ENCODE measurements around the gene DDX31.

Gene DDX31

GRCh38 chr9:132683873-132684272 is 14.1 kb upstream of the DDX31 start:
- Histone ChIP-seq H3K4me3 (replicated peaks; ENCODE audit: insufficient read depth, low read length) (no peak overlapping the region), H3K27ac (replicated peaks) (no peak overlapping the region), H3K27me3 (ENCODE audit: insufficient read depth, poor library complexity, severe bottlenecking) (no peaks in the 10 kb centered on the region)
- TF ChIP-seq, protein P1, sequence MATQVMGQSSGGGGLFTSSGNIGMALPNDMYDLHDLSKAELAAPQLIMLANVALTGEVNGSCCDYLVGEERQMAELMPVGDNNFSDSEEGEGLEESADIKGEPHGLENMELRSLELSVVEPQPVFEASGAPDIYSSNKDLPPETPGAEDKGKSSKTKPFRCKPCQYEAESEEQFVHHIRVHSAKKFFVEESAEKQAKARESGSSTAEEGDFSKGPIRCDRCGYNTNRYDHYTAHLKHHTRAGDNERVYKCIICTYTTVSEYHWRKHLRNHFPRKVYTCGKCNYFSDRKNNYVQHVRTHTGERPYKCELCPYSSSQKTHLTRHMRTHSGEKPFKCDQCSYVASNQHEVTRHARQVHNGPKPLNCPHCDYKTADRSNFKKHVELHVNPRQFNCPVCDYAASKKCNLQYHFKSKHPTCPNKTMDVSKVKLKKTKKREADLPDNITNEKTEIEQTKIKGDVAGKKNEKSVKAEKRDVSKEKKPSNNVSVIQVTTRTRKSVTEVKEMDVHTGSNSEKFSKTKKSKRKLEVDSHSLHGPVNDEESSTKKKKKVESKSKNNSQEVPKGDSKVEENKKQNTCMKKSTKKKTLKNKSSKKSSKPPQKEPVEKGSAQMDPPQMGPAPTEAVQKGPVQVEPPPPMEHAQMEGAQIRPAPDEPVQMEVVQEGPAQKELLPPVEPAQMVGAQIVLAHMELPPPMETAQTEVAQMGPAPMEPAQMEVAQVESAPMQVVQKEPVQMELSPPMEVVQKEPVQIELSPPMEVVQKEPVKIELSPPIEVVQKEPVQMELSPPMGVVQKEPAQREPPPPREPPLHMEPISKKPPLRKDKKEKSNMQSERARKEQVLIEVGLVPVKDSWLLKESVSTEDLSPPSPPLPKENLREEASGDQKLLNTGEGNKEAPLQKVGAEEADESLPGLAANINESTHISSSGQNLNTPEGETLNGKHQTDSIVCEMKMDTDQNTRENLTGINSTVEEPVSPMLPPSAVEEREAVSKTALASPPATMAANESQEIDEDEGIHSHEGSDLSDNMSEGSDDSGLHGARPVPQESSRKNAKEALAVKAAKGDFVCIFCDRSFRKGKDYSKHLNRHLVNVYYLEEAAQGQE (IDR thresholded peaks at IDR 0.05; ENCODE audit: insufficient replicate concordance, low read depth): no peak
- TF ChIP-seq POLR2AphosphoS5 (IDR thresholded peaks at IDR 0.05; ENCODE audit: low read depth) (no peak), SPI1 (IDR thresholded peaks at IDR 0.05; ENCODE audit: borderline replicate concordance, low read depth) (no peak), GABPA (IDR thresholded peaks at IDR 0.05; ENCODE audit: low read depth) (no peak)
- no peak for DNase-seq (ENCODE audit: low read depth in 1 of 2, low spot score in 1 of 2)

DNA sequence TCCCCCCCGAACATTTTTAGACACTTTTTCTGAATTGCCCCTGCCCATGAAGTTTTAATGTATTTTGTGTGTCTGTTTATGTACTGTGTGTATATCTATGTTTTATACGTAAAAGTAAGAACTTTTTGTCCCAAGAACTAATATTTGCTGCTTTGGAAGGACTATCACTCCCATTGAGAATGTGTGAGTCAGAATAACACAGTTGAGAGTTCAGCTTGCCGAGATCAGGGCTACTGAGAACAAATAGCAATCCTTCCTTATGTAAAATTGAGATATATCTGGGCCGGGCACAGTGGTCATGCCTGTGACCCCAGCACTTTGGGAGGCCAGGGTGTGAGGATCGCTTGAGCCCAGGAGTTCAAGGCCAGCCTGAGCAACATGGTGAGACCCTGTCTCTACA is 11.8 kb upstream of the DDX31 start:
- TF ChIP-seq GABPA (IDR thresholded peaks at IDR 0.05; ENCODE audit: low read depth) (no peak), CTCF (IDR thresholded peaks at IDR 0.05; ENCODE audit: insufficient read depth, low read length) (no peak), SPI1 (IDR thresholded peaks at IDR 0.05; ENCODE audit: borderline replicate concordance, low read depth) (no peak), POLR2AphosphoS5 (IDR thresholded peaks at IDR 0.05; ENCODE audit: low read depth) (no peak)
- TF ChIP-seq, protein P1 (IDR thresholded peaks at IDR 0.05; ENCODE audit: insufficient replicate concordance, low read depth): no peak
- DNase-seq (ENCODE audit: low read depth in 1 of 2, low spot score in 1 of 2): no peak
- no peaks in the 10 kb centered on the region for H3K27me3 ChIP-seq (ENCODE audit: insufficient read depth, poor library complexity, severe bottlenecking)
- H3K4me3 ChIP-seq (replicated peaks; ENCODE audit: insufficient read depth, low read length): no peak overlapping the region
- no peak overlapping the region for H3K27ac ChIP-seq (replicated peaks)

GRCh38 chr9:132679946-132680625 is 10.3 kb upstream of the DDX31 start:
- no peaks in the 10 kb centered on the region for H3K27me3 ChIP-seq (ENCODE audit: insufficient read depth, poor library complexity, severe bottlenecking)
- DNase-seq (ENCODE audit: low read depth in 1 of 2, low spot score in 1 of 2): no peak
- no peak overlapping the region for H3K27ac ChIP-seq (replicated peaks)
- TF ChIP-seq CTCF (IDR thresholded peaks at IDR 0.05; ENCODE audit: insufficient read depth, low read length) (no peak), GABPA (IDR thresholded peaks at IDR 0.05; ENCODE audit: low read depth) (no peak), SPI1 (IDR thresholded peaks at IDR 0.05; ENCODE audit: borderline replicate concordance, low read depth) (no peak), POLR2AphosphoS5 (IDR thresholded peaks at IDR 0.05; ENCODE audit: low read depth) (no peak)
- TF ChIP-seq, protein P1 (IDR thresholded peaks at IDR 0.05; ENCODE audit: insufficient replicate concordance, low read depth): no peak
- H3K4me3 ChIP-seq (replicated peaks; ENCODE audit: insufficient read depth, low read length): no peak overlapping the region
